CD4-positive, alpha-beta T cell (primary cell): ENCODE measurements around the gene DNAJB13. TPM values are rescaled to one million over a fixed set of nuclear protein-coding genes. Genes with fewer than 3 reads are reported as not detected.

Experiments used
- ATAC-seq: fragments of 200-7000 bp; cut with Tn5 transposase; one replicate; pipeline ENCODE4 v1.10.0; 2022; ENCODE audit warnings: mild to moderate bottlenecking; ENCODE audit not compliant: poor library complexity
- CTCF ChIA-PET: fragments of 350-600 bp; sonication (Branson Sonifier 250); formaldehyde crosslinking; loops from one replicate; lab custom pipeline; 2021; ENCODE audit warnings: antibody characterized with exemption, inconsistent platforms; lab: Charles Lee
- POLR2A ChIA-PET: fragments of 350-600 bp; sonication (Branson Sonifier 250); formaldehyde crosslinking; loops from one replicate; lab custom pipeline; 2021; ENCODE audit warnings: antibody characterized with exemption, inconsistent platforms; lab: Charles Lee
- DNase-seq, 14 experiments: peaks; one replicate each; pipeline ENCODE4 v3.0.0-alpha.2; 2013 to 2020; ENCODE audit warnings: mixed read lengths in 2 of 14
- H3K27ac ChIP-seq, 2 donors: one replicate each; pipeline versions ENCODE4 v1.5.1 to v1.7.0; 2013; ENCODE audit warnings: low read length in 2 of 2, low read depth in 1 of 2, mild to moderate bottlenecking in 1 of 2
- H3K27me3 ChIP-seq, 2 experiments: 1 replicate in 1 of 2; 2 replicates in 1 of 2; pipeline versions ENCODE4 v1.6.1 to v1.7.0; 2013; ENCODE audit warnings: low read length in 2 of 2, control low read depth in 1 of 2, mild to moderate bottlenecking in 1 of 2, moderate library complexity in 1 of 2; ENCODE audit not compliant: insufficient read depth in 2 of 2, control insufficient read depth in 1 of 2
- H3K36me3 ChIP-seq: one replicate; pipeline ENCODE4 v1.6.1; 2013; ENCODE audit warnings: low read length, control low read depth; ENCODE audit not compliant: insufficient read depth
- H3K4me1 ChIP-seq: one replicate; pipeline ENCODE4 v1.6.1; 2013; ENCODE audit warnings: low read length, control low read depth; ENCODE audit not compliant: insufficient read depth
- H3K4me3 ChIP-seq: one replicate; pipeline ENCODE4 v1.5.1; 2013; ENCODE audit warnings: mild to moderate bottlenecking, low read length, moderate library complexity
- H3K9me3 ChIP-seq, 2 experiments: 1 replicate in 1 of 2; 2 replicates in 1 of 2; pipeline versions ENCODE4 v1.6.1 to v1.7.0; 2013; ENCODE audit warnings: low read length in 2 of 2, mild to moderate bottlenecking in 2 of 2, control low read depth in 1 of 2, moderate library complexity in 1 of 2; ENCODE audit not compliant: control insufficient read depth in 1 of 2, insufficient read depth in 1 of 2
- H3K27ac Mint-ChIP-seq: one replicate; pipeline ENCODE4 v1.8.0; 2020; ENCODE audit warnings: mixed read lengths
- H3K27me3 Mint-ChIP-seq: one replicate; pipeline ENCODE4 v1.8.0; 2021; ENCODE audit warnings: mixed read lengths
- H3K36me3 Mint-ChIP-seq: one replicate; pipeline ENCODE4 v1.8.0; 2021; ENCODE audit warnings: low read depth, mixed read lengths
- H3K4me1 Mint-ChIP-seq: one replicate; pipeline ENCODE4 v1.8.0; 2021; ENCODE audit warnings: low read depth, mixed read lengths
- H3K4me3 Mint-ChIP-seq: one replicate; pipeline ENCODE4 v1.8.0; 2020; ENCODE audit warnings: mild to moderate bottlenecking, mixed read lengths
- H3K9me3 Mint-ChIP-seq: one replicate; pipeline ENCODE4 v1.8.0; 2020; ENCODE audit warnings: mixed read lengths
- intact Hi-C, 2 experiments: fragments of 100-400 bp; cut with DNase I in 1 of 2; cut with micrococcal nuclease in 1 of 2; formaldehyde crosslinking; loops; one replicate each; pipeline versions ENCODE4 v1.15.1 to v1.9.0; 2023 to 2025; cut with DNase I, micrococcal nuclease
- total RNA-seq, 174 experiments: library from RNA in 2 of 174; stranded (reverse) in 2 of 174; gene quantifications; one replicate each; pipeline ENCODE4 v1.2.3 and lab custom pipeline; 2021 to 2026
- TF ChIP-seq, protein P1 (sequence below): fragments of 200-600 bp; IDR thresholded peaks from one replicate; pipeline ENCODE4 v1.8.0; 2022; ENCODE audit warnings: antibody characterized with exemption, mild to moderate bottlenecking

The DNAJB13 gene
- total RNA-seq, 2 experiments from 2014 or later, result not detected

GRCh38 chr11:74004046-74004695 lies 53.3 kb downstream of the DNAJB13 start:
- peaks cover 73% of the 10 kb centered on the region for H3K4me1 Mint-ChIP-seq
- peak in 1 of 14 experiments; percentile 6 for DNase-seq
- no peaks in the 10 kb centered on the region for H3K27me3 Mint-ChIP-seq
- Histone ChIP-seq H3K4me1 (peaks cover 68% of the 10 kb centered on the region), H3K27me3 (no peaks in the 10 kb centered on the region), H3K4me3 (no peak overlapping the region), H3K36me3 (peaks cover 5% of the 10 kb centered on the region), H3K27ac (peak overlapping the region; percentile 64 to 70), H3K9me3 (no peaks in the 10 kb centered on the region)
- intact Hi-C loops, result loop anchor here (2.0 kb wide), 1 partner anchor 29 kb away; no protein-coding TSS in a partner anchor
- TF ChIP-seq, protein P1, sequence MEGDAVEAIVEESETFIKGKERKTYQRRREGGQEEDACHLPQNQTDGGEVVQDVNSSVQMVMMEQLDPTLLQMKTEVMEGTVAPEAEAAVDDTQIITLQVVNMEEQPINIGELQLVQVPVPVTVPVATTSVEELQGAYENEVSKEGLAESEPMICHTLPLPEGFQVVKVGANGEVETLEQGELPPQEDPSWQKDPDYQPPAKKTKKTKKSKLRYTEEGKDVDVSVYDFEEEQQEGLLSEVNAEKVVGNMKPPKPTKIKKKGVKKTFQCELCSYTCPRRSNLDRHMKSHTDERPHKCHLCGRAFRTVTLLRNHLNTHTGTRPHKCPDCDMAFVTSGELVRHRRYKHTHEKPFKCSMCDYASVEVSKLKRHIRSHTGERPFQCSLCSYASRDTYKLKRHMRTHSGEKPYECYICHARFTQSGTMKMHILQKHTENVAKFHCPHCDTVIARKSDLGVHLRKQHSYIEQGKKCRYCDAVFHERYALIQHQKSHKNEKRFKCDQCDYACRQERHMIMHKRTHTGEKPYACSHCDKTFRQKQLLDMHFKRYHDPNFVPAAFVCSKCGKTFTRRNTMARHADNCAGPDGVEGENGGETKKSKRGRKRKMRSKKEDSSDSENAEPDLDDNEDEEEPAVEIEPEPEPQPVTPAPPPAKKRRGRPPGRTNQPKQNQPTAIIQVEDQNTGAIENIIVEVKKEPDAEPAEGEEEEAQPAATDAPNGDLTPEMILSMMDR, result no peak
- no peak for ATAC-seq
- ChIA-PET POLR2A (interaction anchor here (1.6 to 5.9 kb wide), 5 partner anchors 9 to 40 kb away, joined by 3 to 316 read pairs (median 14); partner anchors contain the start of gene UCP2), CTCF (interaction anchor here (1.5 to 2.3 kb wide), 4 partner anchors 9 to 37 kb away, joined by 4 to 26 read pairs (median 14); partner anchors contain the start of gene UCP2)
- no peak overlapping the region for H3K4me3 Mint-ChIP-seq
- H3K9me3 Mint-ChIP-seq, result no peaks in the 10 kb centered on the region
- peak overlapping the region; percentile 94 for H3K27ac Mint-ChIP-seq
- H3K36me3 Mint-ChIP-seq, result peaks cover 26% of the 10 kb centered on the region

GRCh38 chr11:74004759-74005615 lies 54.2 kb downstream of the DNAJB13 start:
- intact Hi-C loops, result loop anchor here (1.0 to 2.0 kb wide), 4 partner anchors 10 to 41 kb away; no protein-coding TSS in a partner anchor
- H3K27ac ChIP-seq, result peak overlapping the region; percentile 64 to 70

More at GRCh38 chr11:74004759-74005615, 54.2 kb downstream of the DNAJB13 start:
- Mint-ChIP-seq H3K4me3 (peak overlapping the region; percentile 81), H3K27me3 (no peaks in the 10 kb centered on the region), H3K36me3 (peaks cover 26% of the 10 kb centered on the region), H3K4me1 (peaks cover 73% of the 10 kb centered on the region), H3K27ac (peak overlapping the region; percentile 94), H3K9me3 (no peaks in the 10 kb centered on the region)
- peaks cover 5% of the 10 kb centered on the region for H3K36me3 ChIP-seq
- peaks cover 75% of the 10 kb centered on the region for H3K4me1 ChIP-seq
- H3K4me3 ChIP-seq, result peak overlapping the region; percentile 39
- ATAC-seq, result peak; percentile 100
- no peaks in the 10 kb centered on the region for H3K9me3 ChIP-seq
- TF ChIP-seq, protein P1, result peak; percentile 45
- peak; percentile 77 to 96 (median 84) for DNase-seq
- ChIA-PET CTCF (interaction anchor here (0.9 to 2.3 kb wide), 11 partner anchors 10 to 41 kb away, joined by 4 to 26 read pairs (median 5); partner anchors contain the start of gene UCP2), POLR2A (interaction anchor here (0.5 to 5.9 kb wide), 10 partner anchors 9 to 114 kb away, joined by 3 to 316 read pairs (median 8); partner anchors contain the start of gene UCP2)
- no peaks in the 10 kb centered on the region for H3K27me3 ChIP-seq
